AG09309 (cell line): ENCODE results near the gene MS4A6A.
"Not testable (repeated sequence)": the region's sequence is repeated elsewhere in the genome, so short reads cannot be mapped to it uniquely, and the experiment has no call there.

Experiments used
- DNase-seq: peaks from one replicate; pipeline ENCODE4 v3.0.0-alpha.2; 2010; ENCODE audit warnings: low read depth
- H3K4me3 ChIP-seq: 2 replicates; pipeline ENCODE4 v1.5.1; 2011; ENCODE audit warnings: mild to moderate bottlenecking, low read depth, low read length, moderate library complexity; ENCODE audit not compliant: control insufficient read depth
- TF ChIP-seq, protein P1 (sequence below): IDR thresholded peaks from 2 replicates; pipeline ENCODE4 v1.5.1; 2011; ENCODE audit warnings: mild to moderate bottlenecking, low read depth, low read length, inconsistent platforms; ENCODE audit not compliant: insufficient read depth, control insufficient read depth; ENCODE audit errors: missing control alignments

MS4A6A gene

GRCh38 chr11:60131912-60132311, 51.0 kb downstream of the MS4A6A start:
- DNase-seq: no peak
- no peak overlapping the region for H3K4me3 ChIP-seq
- TF ChIP-seq, protein P1, sequence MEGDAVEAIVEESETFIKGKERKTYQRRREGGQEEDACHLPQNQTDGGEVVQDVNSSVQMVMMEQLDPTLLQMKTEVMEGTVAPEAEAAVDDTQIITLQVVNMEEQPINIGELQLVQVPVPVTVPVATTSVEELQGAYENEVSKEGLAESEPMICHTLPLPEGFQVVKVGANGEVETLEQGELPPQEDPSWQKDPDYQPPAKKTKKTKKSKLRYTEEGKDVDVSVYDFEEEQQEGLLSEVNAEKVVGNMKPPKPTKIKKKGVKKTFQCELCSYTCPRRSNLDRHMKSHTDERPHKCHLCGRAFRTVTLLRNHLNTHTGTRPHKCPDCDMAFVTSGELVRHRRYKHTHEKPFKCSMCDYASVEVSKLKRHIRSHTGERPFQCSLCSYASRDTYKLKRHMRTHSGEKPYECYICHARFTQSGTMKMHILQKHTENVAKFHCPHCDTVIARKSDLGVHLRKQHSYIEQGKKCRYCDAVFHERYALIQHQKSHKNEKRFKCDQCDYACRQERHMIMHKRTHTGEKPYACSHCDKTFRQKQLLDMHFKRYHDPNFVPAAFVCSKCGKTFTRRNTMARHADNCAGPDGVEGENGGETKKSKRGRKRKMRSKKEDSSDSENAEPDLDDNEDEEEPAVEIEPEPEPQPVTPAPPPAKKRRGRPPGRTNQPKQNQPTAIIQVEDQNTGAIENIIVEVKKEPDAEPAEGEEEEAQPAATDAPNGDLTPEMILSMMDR: no peak

DNA sequence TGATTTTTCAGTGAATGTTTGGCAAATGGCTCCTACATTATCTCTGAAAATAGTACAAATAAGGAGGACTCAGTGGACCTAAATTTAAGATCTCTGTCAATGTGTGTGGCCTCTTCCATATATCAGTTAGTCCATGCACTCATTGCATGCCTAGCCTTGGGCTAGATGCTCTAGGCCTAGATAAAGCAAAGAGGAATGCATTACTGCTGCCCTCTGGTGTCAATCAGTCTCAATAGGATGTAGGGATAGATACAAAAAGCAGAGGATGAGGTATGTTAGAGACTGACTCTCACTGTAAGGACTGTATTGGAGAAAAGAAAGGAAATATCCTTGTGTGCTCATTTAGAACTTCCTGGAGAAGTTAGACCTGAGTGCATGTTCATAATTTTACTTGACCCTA, 52.4 kb downstream of the MS4A6A start:
- TF ChIP-seq, protein P1: peak; percentile 5
- no peak for DNase-seq
- H3K4me3 ChIP-seq: no peak overlapping the region

DNA sequence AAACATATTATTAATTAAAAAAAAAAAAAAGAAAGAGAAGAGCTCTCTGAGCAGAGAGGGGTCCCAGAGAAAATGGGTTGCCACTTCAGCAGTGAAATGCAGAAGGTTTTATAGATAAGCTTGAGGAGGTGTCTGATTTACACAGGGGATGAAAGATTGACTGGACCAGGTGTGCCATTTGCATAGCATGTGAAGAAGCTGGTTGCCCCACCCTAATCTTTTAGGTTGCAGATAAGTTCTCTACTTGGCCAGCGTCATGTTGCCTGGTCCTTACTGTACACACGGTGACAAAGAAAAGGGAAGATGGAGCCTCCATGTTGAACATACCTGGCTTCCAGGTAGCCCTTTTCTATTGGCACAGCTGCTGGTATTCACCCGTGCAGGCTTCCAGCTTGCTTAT, 53.0 kb downstream of the MS4A6A start:
- TF ChIP-seq, protein P1: no peak
- DNase-seq: no peak
- no peak overlapping the region for H3K4me3 ChIP-seq

GRCh38 chr11:60128866-60129265, 54.0 kb downstream of the MS4A6A start:
- DNase-seq, H3K4me3 ChIP-seq: not testable (repeated sequence)

- no peak for DNase-seq
- no peak overlapping the region for H3K4me3 ChIP-seq
- TF ChIP-seq, protein P1: no peak
Measured at GRCh38 chr11:60128376-60128775, 54.5 kb downstream of the MS4A6A start.

DNA sequence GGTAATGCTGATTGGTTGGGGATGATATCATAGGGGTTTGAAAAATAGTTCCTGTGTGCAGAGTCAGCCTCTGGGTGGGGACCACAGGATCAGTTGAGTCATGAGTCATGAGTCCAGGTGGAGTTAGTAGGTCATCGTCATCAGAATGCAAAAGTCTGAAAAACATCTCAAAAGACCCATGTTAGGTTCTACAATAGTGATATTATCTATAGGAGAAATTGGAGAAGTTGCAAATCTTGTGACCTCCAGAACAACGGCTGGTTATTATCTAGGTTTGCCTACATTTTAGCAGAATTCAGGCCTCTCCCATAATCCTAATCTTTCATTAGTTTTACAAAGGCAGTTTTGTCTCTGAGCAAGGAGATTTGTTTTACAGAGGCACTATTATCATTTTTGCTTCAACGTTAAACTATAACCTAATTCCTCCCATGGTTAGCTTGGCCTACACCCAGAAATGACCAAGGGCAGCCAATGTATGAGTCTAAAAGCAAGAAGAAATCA, 55.5 kb downstream of the MS4A6A start:
- no peak overlapping the region for H3K4me3 ChIP-seq
- TF ChIP-seq, protein P1: no peak
- no peak for DNase-seq

GRCh38 chr11:60125956-60126585, 56.8 kb downstream of the MS4A6A start:
- DNase-seq: no peak
- TF ChIP-seq, protein P1: no peak
- H3K4me3 ChIP-seq: no peak overlapping the region
